WI38 (cell line): ENCODE measurements around the gene KRT222.

Experiments used
- H3K4me3 ChIP-seq: 2 replicates; pipeline ENCODE4 v1.5.1; 2011; ENCODE audit warnings: low read depth, mild to moderate bottlenecking, control low read depth, low read length
- CTCF ChIP-seq: IDR thresholded peaks from 2 replicates; pipeline ENCODE4 v1.5.1; 2012; ENCODE audit warnings: low read depth, mild to moderate bottlenecking, control low read depth, low read length

KRT222 gene

GRCh38 chr17:40680998-40681397 lies 16.0 kb upstream of the KRT222 start:
- no peak overlapping the region for H3K4me3 ChIP-seq
- TF ChIP-seq CTCF: no peak

- H3K4me3 ChIP-seq: no peak overlapping the region
- TF ChIP-seq CTCF: no peak
These were observed 14.5 kb upstream of the KRT222 start for GRCh38 chr17:40679523-40679907.

- no peak for TF ChIP-seq CTCF
- H3K4me3 ChIP-seq: no peak overlapping the region
These were observed 14.0 kb upstream of the KRT222 start for GRCh38 chr17:40678902-40679522.

- TF ChIP-seq CTCF: no peak
- H3K4me3 ChIP-seq: no peak overlapping the region
These were observed 10.9 kb upstream of the KRT222 start for GRCh38 chr17:40675905-40676304.

- H3K4me3 ChIP-seq: no peak overlapping the region
- TF ChIP-seq CTCF: no peak
These were observed 7.7 kb upstream of the KRT222 start for GRCh38 chr17:40672654-40673053.

GRCh38 chr17:40671282-40671681 lies 6.3 kb upstream of the KRT222 start:
- no peak overlapping the region for H3K4me3 ChIP-seq
- TF ChIP-seq CTCF: no peak

- no peak for TF ChIP-seq CTCF
- no peak overlapping the region for H3K4me3 ChIP-seq
These were observed 1.4 kb upstream of the KRT222 start for GRCh38 chr17:40666331-40666730.
